Lung (tissue), 12 donors: ENCODE data around the gene SFMBT1. TPM values are rescaled to one million over a fixed set of nuclear protein-coding genes. Genes with fewer than 3 reads are reported as not detected.
A peak's percentile ranks its signal among the peaks of the same experiment; 100 is the strongest.

Source experiments
- ATAC-seq: fragments of 200-7000 bp; cut with Tn5 transposase; one replicate; pipeline ENCODE4 v1.9.1; 2020; ENCODE audit warnings: moderate number of reproducible peaks; ENCODE audit not compliant: insufficient read depth, low FRiP score
- DNase-seq, 3 donors: peaks; one replicate each; pipeline ENCODE4 v3.0.0-alpha.2; 2013 to 2017
- H3K27ac ChIP-seq, 2 donors: one replicate each; pipeline ENCODE4 v1.5.1; 2013; ENCODE audit warnings: mild to moderate bottlenecking in 2 of 2, moderate library complexity in 2 of 2, control low read depth in 1 of 2, inconsistent platforms in 1 of 2, low read depth in 1 of 2, low read length in 1 of 2
- H3K27me3 ChIP-seq, 3 donors: one replicate each; pipeline ENCODE4 v1.5.1; 2013; ENCODE audit warnings: low read length in 2 of 3; ENCODE audit not compliant: control insufficient read depth in 3 of 3, insufficient read depth in 3 of 3
- H3K36me3 ChIP-seq, 4 donors: one replicate each; pipeline ENCODE4 v1.5.1; 2013; ENCODE audit warnings: low read length in 4 of 4, mild to moderate bottlenecking in 1 of 4, moderate library complexity in 1 of 4; ENCODE audit not compliant: control insufficient read depth in 4 of 4, insufficient read depth in 4 of 4
- H3K4me1 ChIP-seq, 5 donors: one replicate each; pipeline ENCODE4 v1.5.1; 2013; ENCODE audit warnings: low read length in 5 of 5, mild to moderate bottlenecking in 2 of 5, moderate library complexity in 1 of 5; ENCODE audit not compliant: control insufficient read depth in 5 of 5, insufficient read depth in 5 of 5
- H3K4me3 ChIP-seq: one replicate; pipeline ENCODE4 v1.5.1; 2013; ENCODE audit warnings: mild to moderate bottlenecking, control low read depth, moderate library complexity
- H3K9ac ChIP-seq, 2 donors: one replicate each; pipeline ENCODE4 v1.5.1; 2013; ENCODE audit warnings: low read length in 2 of 2, control low read depth in 1 of 2; ENCODE audit not compliant: insufficient read depth in 1 of 2
- H3K9me3 ChIP-seq, 4 donors: one replicate each; pipeline ENCODE4 v1.5.1; 2013; ENCODE audit warnings: low read length in 3 of 4, mild to moderate bottlenecking in 1 of 4, moderate library complexity in 1 of 4; ENCODE audit not compliant: control insufficient read depth in 4 of 4, insufficient read depth in 3 of 4
- CTCF ChIP-seq: IDR thresholded peaks from 2 replicates; pipeline ENCODE4 v1.5.1; 2012; ENCODE audit warnings: mild to moderate bottlenecking; ENCODE audit errors: control extremely low read depth, extremely low read depth
- WGBS, 2 donors: extraction: QIAGEN DNeasy Blood & Tissue Kit; methylation state at CpG; one replicate each; pipeline ENCODE4 v1.1.7; 2013; 5-methylcytosine and 5-hydroxymethylcytosine counted together
- polyA plus RNA-seq, 2 donors: library from polyadenylated mRNA; stranded (reverse); fragments of 200-250 nt; gene quantifications; one replicate each; pipeline ENCODE4 v1.2.1, GENCODE V29; 2013
- total RNA-seq, 2 donors: library from RNA; depleted of rRNA in 1 of 2; stranded (reverse); fragments of >200 nt in 1 of 2; gene quantifications; one replicate each; pipeline ENCODE4 v1.2.1, GENCODE V29; 2014 to 2021
- donor health status: control.
- donor health status: control.
- donor health status: Bipolar disorder and iron deficiency.
- donor health status: healthy.
- donor health status: DM: yes; HTN: yes; CAD: no.

Gene SFMBT1
- total and polyA plus RNA-seq, 4 donors = 3.4 to 19.2 (median 9.7) TPM

GRCh38 chr3:52897130-52898122 is 148.4 kb downstream of the SFMBT1 start, which contains the start of gene STIMATE:
Gene STIMATE (minus strand): TSS chr3:52897548. CDS start chr3:52897450, 98 bp downstream.
- H3K27ac ChIP-seq = peak within 1 kb of the TSS; percentile 14 to 42
- WGBS, 2 donors = 0 to 1% methylated on average over 58 to 85 of the region's 85 CpGs
- TF ChIP-seq CTCF = no peak
- H3K4me1 ChIP-seq = peaks cover 5 to 30% (median 12%) of the 10 kb centered on the region in 5 donors
- no peaks in the 10 kb centered on the region for H3K9me3 ChIP-seq
- no peaks in the 10 kb centered on the region for H3K27me3 ChIP-seq
- ATAC-seq = peak; percentile 98
- peak within 1 kb of the TSS in 1 of 2 donors; percentile 59 for H3K9ac ChIP-seq
- peak; percentile 79 to 88 (median 84) for DNase-seq
- peak within 1 kb of the TSS; percentile 56 for H3K4me3 ChIP-seq
- H3K36me3 ChIP-seq = peaks cover 0 to 4% (median under 1%) of the 10 kb centered on the region in 4 donors

GRCh38 chr3:52896613-52897012 is 149.3 kb downstream of the SFMBT1 start:
- peak overlapping the region in 1 of 2 donors; percentile 14 for H3K27ac ChIP-seq
- H3K4me1 ChIP-seq = peaks cover 5 to 38% (median 15%) of the 10 kb centered on the region in 5 donors
- no peaks in the 10 kb centered on the region for H3K27me3 ChIP-seq
- peak overlapping the region in 1 of 2 donors; percentile 59 for H3K9ac ChIP-seq
- DNase-seq (no peak), ATAC-seq (no peak)
- peaks cover 0 to 2% (median 0%) of the 10 kb centered on the region in 4 donors for H3K36me3 ChIP-seq
- no peaks in the 10 kb centered on the region for H3K9me3 ChIP-seq
- no peak for TF ChIP-seq CTCF
- peak overlapping the region; percentile 56 for H3K4me3 ChIP-seq
- WGBS, 2 donors = 5 to 7% methylated on average over 9 of the region's 9 CpGs

GRCh38 chr3:52896151-52896550 is 149.7 kb downstream of the SFMBT1 start:
- Histone ChIP-seq H3K27me3 (no peaks in the 10 kb centered on the region), H3K4me3 (no peak overlapping the region), H3K9ac (peak overlapping the region in 1 of 2 donors; percentile 23), H3K9me3 (no peaks in the 10 kb centered on the region), H3K4me1 (peaks cover 5 to 41% (median 16%) of the 10 kb centered on the region in 5 donors), H3K27ac (no peak overlapping the region), H3K36me3 (peaks cover 0 to 2% (median 0%) of the 10 kb centered on the region in 4 donors)
- no peak for DNase-seq
- WGBS, 2 donors = 12 to 19% methylated on average over 3 of the region's 3 CpGs
- no peak for ATAC-seq
- no peak for TF ChIP-seq CTCF
